Vagina (tissue), 2 donors: ENCODE results near the gene MICAL2.

Source experiments
- POLR2A ChIP-seq, 2 donors: fragments of 450-650 bp; IDR thresholded peaks; one replicate each; pipeline ENCODE4 v1.6.1; 2017; ENCODE audit warnings: antibody characterized with exemption in 2 of 2, mild to moderate bottlenecking in 2 of 2, moderate library complexity in 2 of 2
- POLR2AphosphoS5 ChIP-seq, 2 donors: sonication (generic); formaldehyde crosslinking; IDR thresholded peaks; one replicate each; pipeline ENCODE4 v1.9.0; 2017; ENCODE audit warnings: antibody characterized with exemption in 2 of 2, mild to moderate bottlenecking in 2 of 2, low read depth in 1 of 2; ENCODE audit not compliant: insufficient read depth in 1 of 2
- TF ChIP-seq, protein P1 (sequence below), 3 experiments: fragments of 450-650 bp in 2 of 3; fragments of 200-600 bp in 1 of 3; sonication (generic) in 1 of 3; IDR thresholded peaks; one replicate each; pipeline ENCODE4 v1.5.1; 2017 to 2019; ENCODE audit warnings: antibody characterized with exemption in 3 of 3, mild to moderate bottlenecking in 2 of 3, moderate library complexity in 2 of 3

DNA sequence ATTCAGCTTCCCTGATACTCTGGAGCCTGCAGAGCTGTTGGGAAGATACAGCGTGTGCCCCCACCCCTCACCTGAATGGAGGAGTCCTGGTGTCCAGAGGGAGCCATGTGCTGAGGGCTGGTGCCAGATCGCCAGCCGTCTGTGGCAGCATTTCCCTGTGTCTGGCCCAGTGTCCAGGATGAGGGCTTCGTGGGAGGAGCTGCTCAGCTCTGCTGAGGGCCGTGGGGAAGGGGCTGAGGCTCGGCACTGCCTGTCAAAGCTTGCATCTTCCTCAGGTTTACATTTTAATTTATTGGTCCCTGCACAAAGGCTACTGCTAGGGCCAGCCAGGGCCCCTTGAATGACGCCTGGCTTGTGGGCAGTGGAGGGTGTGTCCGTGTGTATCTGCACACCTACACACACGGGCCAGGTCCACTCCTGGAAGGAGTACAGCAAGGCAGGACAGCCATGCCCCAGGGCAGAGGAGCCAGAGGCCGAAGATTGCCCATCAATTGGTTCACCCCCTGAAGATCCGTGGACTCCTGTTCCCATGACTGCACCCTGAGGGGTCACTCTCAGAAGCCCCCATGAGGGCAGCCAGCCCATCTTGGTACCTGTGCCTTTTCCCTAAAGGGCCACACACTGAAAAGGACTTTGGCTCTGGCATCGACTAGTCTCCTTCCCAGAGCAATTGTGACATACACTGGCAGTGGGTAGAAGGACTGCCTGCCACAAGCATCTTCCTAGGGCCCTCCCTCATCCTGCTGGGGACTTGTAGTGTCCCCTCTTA, 159.2 kb downstream of the MICAL2 start:
- TF ChIP-seq, protein P1, sequence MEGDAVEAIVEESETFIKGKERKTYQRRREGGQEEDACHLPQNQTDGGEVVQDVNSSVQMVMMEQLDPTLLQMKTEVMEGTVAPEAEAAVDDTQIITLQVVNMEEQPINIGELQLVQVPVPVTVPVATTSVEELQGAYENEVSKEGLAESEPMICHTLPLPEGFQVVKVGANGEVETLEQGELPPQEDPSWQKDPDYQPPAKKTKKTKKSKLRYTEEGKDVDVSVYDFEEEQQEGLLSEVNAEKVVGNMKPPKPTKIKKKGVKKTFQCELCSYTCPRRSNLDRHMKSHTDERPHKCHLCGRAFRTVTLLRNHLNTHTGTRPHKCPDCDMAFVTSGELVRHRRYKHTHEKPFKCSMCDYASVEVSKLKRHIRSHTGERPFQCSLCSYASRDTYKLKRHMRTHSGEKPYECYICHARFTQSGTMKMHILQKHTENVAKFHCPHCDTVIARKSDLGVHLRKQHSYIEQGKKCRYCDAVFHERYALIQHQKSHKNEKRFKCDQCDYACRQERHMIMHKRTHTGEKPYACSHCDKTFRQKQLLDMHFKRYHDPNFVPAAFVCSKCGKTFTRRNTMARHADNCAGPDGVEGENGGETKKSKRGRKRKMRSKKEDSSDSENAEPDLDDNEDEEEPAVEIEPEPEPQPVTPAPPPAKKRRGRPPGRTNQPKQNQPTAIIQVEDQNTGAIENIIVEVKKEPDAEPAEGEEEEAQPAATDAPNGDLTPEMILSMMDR (IDR thresholded peaks at IDR 0.05) = no peak
- no peak for TF ChIP-seq POLR2AphosphoS5 (IDR thresholded peaks at IDR 0.05; ENCODE audit: insufficient read depth in 1 of 2, low read depth in 1 of 2)
- no peak for TF ChIP-seq POLR2A (IDR thresholded peaks at IDR 0.05)
